ENCODE data around the gene MAEA. TPM values are rescaled to one million over a fixed set of nuclear protein-coding genes. Genes with fewer than 3 reads are reported as not detected.

MAEA gene
- total and polyA plus RNA-seq, 2 of the 8 experiments (the other 6 are each of a cell fraction or from before 2014, with no cell fraction given), result 75.8 to 133 TPM

GRCh38 chr4:1255151-1255550 lies 34.5 kb upstream of the MAEA start (continued):
- TF ChIP-seq CHD7 (IDR thresholded peaks at IDR 0.05; ENCODE audit: insufficient replicate concordance, low read length) (no peak), FOSL1 (IDR thresholded peaks at IDR 0.05; ENCODE audit: insufficient read depth, low read depth, low read length) (no peak), ATF3 (IDR thresholded peaks at IDR 0.05; ENCODE audit: insufficient read depth, low read depth, low read length) (no peak)

Measured in H1 (cell line).